Endothelial cell of umbilical vein (primary cell): Measurements from ENCODE around the gene ZNF418. TPM values are rescaled to one million over a fixed set of nuclear protein-coding genes. Genes with fewer than 3 reads are reported as not detected.

Source experiments
- BruUV-seq: library from RNA; stranded (reverse); fragments of 400-500 nt; replicated peaks from 2 replicates; lab custom pipeline; 2021; lab: Mats Ljungman, UMichigan
- CTCF ChIA-PET: fragments of 300-600, 350-600 bp; sonication (Branson Sonifier 250); formaldehyde crosslinking; loops from one replicate; lab custom pipeline; 2021; ENCODE audit warnings: antibody characterized with exemption, inconsistent platforms; lab: Charles Lee
- POLR2A ChIA-PET: fragments of 300-600, 350-600 bp; sonication (Branson Sonifier 250); formaldehyde crosslinking; loops from one replicate; lab custom pipeline; 2021; ENCODE audit warnings: antibody characterized with exemption, inconsistent platforms; lab: Charles Lee
- DNase-seq: peaks from one replicate; pipeline ENCODE4 v3.0.0-alpha.2; 2011; ENCODE audit warnings: low read depth, low spot score
- FAIRE-seq: peaks from 2 replicates; lab custom pipeline; 2011; peaks lifted over from hg19 to GRCh38; lab: Jason Lieb, UNC
- H2AFZ ChIP-seq: 2 replicates; pipeline ENCODE4 v1.6.0; 2012; ENCODE audit warnings: low read depth, low read length, control low read depth, inconsistent platforms
- H3K27ac ChIP-seq: 2 replicates; pipeline ENCODE4 v1.5.1; 2011; ENCODE audit warnings: low read depth, mild to moderate bottlenecking, control low read depth, low read length, moderate library complexity; ENCODE audit not compliant: insufficient read depth
- H3K27me3 ChIP-seq, 2 experiments: 2 replicates each; pipeline versions ENCODE4 v1.6.0 to v1.6.1; 2011; ENCODE audit warnings: low read length in 2 of 2, mixed read lengths in 1 of 2; ENCODE audit not compliant: control insufficient read depth in 2 of 2, insufficient read depth in 2 of 2
- H3K36me3 ChIP-seq, 2 experiments: 2 replicates in 1 of 2; 3 replicates in 1 of 2; pipeline ENCODE4 v1.5.1; 2011; ENCODE audit warnings: low read length in 2 of 2, mild to moderate bottlenecking in 1 of 2, moderate library complexity in 1 of 2; ENCODE audit not compliant: control insufficient read depth in 2 of 2, insufficient read depth in 2 of 2; ENCODE audit errors: extremely low read depth in 1 of 2
- H3K4me1 ChIP-seq: 3 replicates; pipeline ENCODE4 v1.5.1; 2011; ENCODE audit warnings: mild to moderate bottlenecking, low read length; ENCODE audit not compliant: control insufficient read depth, insufficient read depth; ENCODE audit errors: extremely low read depth
- H3K4me2 ChIP-seq: 2 replicates; pipeline ENCODE4 v1.6.1; 2011; ENCODE audit warnings: low read length, control low read depth, mixed read lengths; ENCODE audit not compliant: insufficient read depth
- H3K4me3 ChIP-seq, 3 experiments: fragments of 200-600 bp in 1 of 3; sonication (generic), shearing (Covaris generic) in 1 of 3; replicated peaks in 1 of 3; 2 replicates each; pipeline ENCODE4 v1.5.1; 2011 to 2016; ENCODE audit warnings: control low read depth in 3 of 3, low read length in 3 of 3, mild to moderate bottlenecking in 2 of 3, inconsistent platforms in 1 of 3, low read depth in 1 of 3, moderate library complexity in 1 of 3; ENCODE audit not compliant: insufficient read depth in 1 of 3
- H3K79me2 ChIP-seq: 2 replicates; pipeline ENCODE4 v1.6.0; 2012; ENCODE audit warnings: low read length, inconsistent platforms; ENCODE audit not compliant: control insufficient read depth, insufficient read depth
- H3K9ac ChIP-seq: replicated peaks from 2 replicates; pipeline ENCODE3; 2011; ENCODE audit warnings: low read length, control low read depth; ENCODE audit not compliant: insufficient read depth; ENCODE audit errors: extremely low read depth
- H3K9me1 ChIP-seq: replicated peaks from 3 replicates; pipeline ENCODE4 v1.6.0; 2011; ENCODE audit warnings: mild to moderate bottlenecking, low read length; ENCODE audit not compliant: control insufficient read depth, insufficient read depth; ENCODE audit errors: extremely low read depth
- H3K9me3 ChIP-seq: replicated peaks from 2 replicates; pipeline ENCODE4 v1.5.1; 2012; ENCODE audit warnings: low read length, inconsistent platforms; ENCODE audit not compliant: control insufficient read depth, insufficient read depth
- H4K20me1 ChIP-seq: replicated peaks from 2 replicates; pipeline ENCODE3; 2011; ENCODE audit warnings: mild to moderate bottlenecking, low read length; ENCODE audit not compliant: control insufficient read depth, insufficient read depth; ENCODE audit errors: extremely low read depth
- EZH2 ChIP-seq: IDR thresholded peaks from 2 replicates; pipeline ENCODE4 v1.6.1; 2012; ENCODE audit warnings: borderline replicate concordance, low read depth, mild to moderate bottlenecking, moderate library complexity, low read length, inconsistent platforms; ENCODE audit not compliant: severe bottlenecking
- FOS ChIP-seq: IDR thresholded peaks from 2 replicates; pipeline ENCODE4 v1.6.1; 2011; ENCODE audit warnings: mild to moderate bottlenecking, low read length, moderate library complexity, borderline replicate concordance; ENCODE audit not compliant: insufficient read depth
- GATA2 ChIP-seq: IDR thresholded peaks from 2 replicates; pipeline ENCODE4 v1.7.0; 2011; ENCODE audit warnings: low read depth, mild to moderate bottlenecking, moderate library complexity, mixed read lengths, low read length; ENCODE audit not compliant: insufficient read length, insufficient read depth
- JUN ChIP-seq: IDR thresholded peaks from 2 replicates; pipeline ENCODE4 v1.6.1; 2011; ENCODE audit warnings: borderline replicate concordance, low read depth; ENCODE audit not compliant: insufficient read length, insufficient read depth
- MAX ChIP-seq: IDR thresholded peaks from 2 replicates; pipeline ENCODE4 v1.6.1; 2011; ENCODE audit not compliant: insufficient read depth, insufficient read length
- MYC ChIP-seq: IDR thresholded peaks from one replicate; pipeline ENCODE4 v1.6.1; 2011; ENCODE audit warnings: mild to moderate bottlenecking, low read depth, low read length
- POLR2A ChIP-seq: IDR thresholded peaks from 2 replicates; pipeline ENCODE4 v1.6.1; 2012; ENCODE audit warnings: low read depth, mild to moderate bottlenecking, control low read depth, low read length
- dilution Hi-C: fragments of 300-500 bp; cut with MboI; formaldehyde crosslinking; loops from one replicate; pipeline ENCODE4 v1.15.0; 2019; ENCODE audit warnings: low sequenced_read_pairs; ENCODE audit not compliant: extremely low pct_ligation_motif_present
- intact Hi-C: fragments of 100-400 bp; cut with micrococcal nuclease; formaldehyde crosslinking; loops from one replicate; pipeline ENCODE4 v1.10.0; 2022
- polyA plus RNA-seq, 4 experiments: library from polyadenylated mRNA; depleted of rRNA in 3 of 4; stranded (reverse) in 3 of 4; unstranded in 1 of 4; fragments of >200 nt; gene quantifications; 2 replicates each; pipeline versions ENCODE4 v1.2.1 to v1.2.3, GENCODE V29; 2011 to 2012; ENCODE audit warnings: missing spikeins in 1 of 4
- total RNA-seq: library from RNA; stranded (reverse); gene quantifications from 2 replicates; pipeline ENCODE4 v1.2.3, GENCODE V29; 2021
- TF ChIP-seq, protein P1 (sequence below), 2 donors: IDR thresholded peaks; 1 replicate in 1 of 2; 2 replicates in 1 of 2; pipeline ENCODE4 v1.5.1; 2011; ENCODE audit warnings: low read length in 2 of 2, mild to moderate bottlenecking in 2 of 2, moderate library complexity in 2 of 2, control low read depth in 1 of 2, inconsistent platforms in 1 of 2, low read depth in 1 of 2; ENCODE audit not compliant: insufficient read depth in 1 of 2; ENCODE audit errors: extremely low read depth in 1 of 2

The ZNF418 gene
- total and polyA plus RNA-seq, 2 donors (not counting 3 experiments of a cell fraction or from before 2014, with no cell fraction given): 1.7 to 5.4 TPM

- intact Hi-C loops: no loop called here
- no peak overlapping the region for H3K4me2 ChIP-seq
- DNase-seq (peak; percentile 5), FAIRE-seq (no peak)
- no peaks in the 10 kb centered on the region for H4K20me1 ChIP-seq
- no peaks in the 10 kb centered on the region for H3K79me2 ChIP-seq
- TF ChIP-seq EZH2 (no peak), MAX (no peak), POLR2A (no peak), FOS (no peak), MYC (no peak), GATA2 (no peak), JUN (no peak)
- TF ChIP-seq, protein P1, sequence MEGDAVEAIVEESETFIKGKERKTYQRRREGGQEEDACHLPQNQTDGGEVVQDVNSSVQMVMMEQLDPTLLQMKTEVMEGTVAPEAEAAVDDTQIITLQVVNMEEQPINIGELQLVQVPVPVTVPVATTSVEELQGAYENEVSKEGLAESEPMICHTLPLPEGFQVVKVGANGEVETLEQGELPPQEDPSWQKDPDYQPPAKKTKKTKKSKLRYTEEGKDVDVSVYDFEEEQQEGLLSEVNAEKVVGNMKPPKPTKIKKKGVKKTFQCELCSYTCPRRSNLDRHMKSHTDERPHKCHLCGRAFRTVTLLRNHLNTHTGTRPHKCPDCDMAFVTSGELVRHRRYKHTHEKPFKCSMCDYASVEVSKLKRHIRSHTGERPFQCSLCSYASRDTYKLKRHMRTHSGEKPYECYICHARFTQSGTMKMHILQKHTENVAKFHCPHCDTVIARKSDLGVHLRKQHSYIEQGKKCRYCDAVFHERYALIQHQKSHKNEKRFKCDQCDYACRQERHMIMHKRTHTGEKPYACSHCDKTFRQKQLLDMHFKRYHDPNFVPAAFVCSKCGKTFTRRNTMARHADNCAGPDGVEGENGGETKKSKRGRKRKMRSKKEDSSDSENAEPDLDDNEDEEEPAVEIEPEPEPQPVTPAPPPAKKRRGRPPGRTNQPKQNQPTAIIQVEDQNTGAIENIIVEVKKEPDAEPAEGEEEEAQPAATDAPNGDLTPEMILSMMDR (IDR thresholded peaks at IDR 0.05; ENCODE audit: extremely low read depth in 1 of 2, insufficient read depth in 1 of 2, low read depth in 1 of 2, low read length in 2 of 2): no peak
- no peaks in the 10 kb centered on the region for H3K9me1 ChIP-seq
- dilution Hi-C loops: no loop called here
- H3K4me1 ChIP-seq: no peaks in the 10 kb centered on the region
- H3K9ac ChIP-seq: no peak overlapping the region
- H2AFZ ChIP-seq: no peak overlapping the region
- POLR2A ChIA-PET: no interaction called here
- H3K9me3 ChIP-seq: peaks cover 50% of the 10 kb centered on the region
- CTCF ChIA-PET: no interaction called here
- no peaks in the 10 kb centered on the region for H3K27me3 ChIP-seq
- no TSS peak for BruUV-seq
- H3K4me3 ChIP-seq: no peak overlapping the region
- H3K36me3 ChIP-seq: peaks cover 14 to 16% of the 10 kb centered on the region in 2 experiments
- H3K27ac ChIP-seq: no peak overlapping the region
These were observed 43.5 kb upstream of the ZNF418 start for GRCh38 chr19:57978586-57979289.
